ENCODE data around the gene MTMR11.

GRCh38 chr1:149978547-149979023 is 41.9 kb upstream of the MTMR11 start:
- TF ChIP-seq SIN3A (IDR thresholded peaks at IDR 0.05; ENCODE audit: low read depth) (no peak), CTCF (IDR thresholded peaks at IDR 0.05 in 2 of 3, conservative IDR thresholded peaks at IDR 0.05 in 1 of 3; ENCODE audit: borderline replicate concordance in 1 of 3, insufficient read depth in 1 of 3, low read depth in 2 of 3, low read length in 2 of 3) (no peak), YY1 (IDR thresholded peaks at IDR 0.05; ENCODE audit: extremely low read depth, insufficient replicate concordance, low read depth, low read length) (no peak), POLR2AphosphoS5 (IDR thresholded peaks at IDR 0.05; ENCODE audit: low read depth, low read length) (no peak), SRF (IDR thresholded peaks at IDR 0.05; ENCODE audit: low read depth) (no peak), POLR2A (IDR thresholded peaks at IDR 0.05; ENCODE audit: borderline replicate concordance, extremely low read depth, insufficient read depth, insufficient read length) (no peak), EZH2 (IDR thresholded peaks at IDR 0.05) (no peak), ZNF274 (IDR thresholded peaks at IDR 0.05; ENCODE audit: low read depth, low read length) (no peak), CBX3 (IDR thresholded peaks at IDR 0.05; ENCODE audit: low read depth) (no peak), EGR1 (IDR thresholded peaks at IDR 0.05; ENCODE audit: low read depth) (no peak), JUND (IDR thresholded peaks at IDR 0.05) (no peak)
- TF ChIP-seq, protein P1, sequence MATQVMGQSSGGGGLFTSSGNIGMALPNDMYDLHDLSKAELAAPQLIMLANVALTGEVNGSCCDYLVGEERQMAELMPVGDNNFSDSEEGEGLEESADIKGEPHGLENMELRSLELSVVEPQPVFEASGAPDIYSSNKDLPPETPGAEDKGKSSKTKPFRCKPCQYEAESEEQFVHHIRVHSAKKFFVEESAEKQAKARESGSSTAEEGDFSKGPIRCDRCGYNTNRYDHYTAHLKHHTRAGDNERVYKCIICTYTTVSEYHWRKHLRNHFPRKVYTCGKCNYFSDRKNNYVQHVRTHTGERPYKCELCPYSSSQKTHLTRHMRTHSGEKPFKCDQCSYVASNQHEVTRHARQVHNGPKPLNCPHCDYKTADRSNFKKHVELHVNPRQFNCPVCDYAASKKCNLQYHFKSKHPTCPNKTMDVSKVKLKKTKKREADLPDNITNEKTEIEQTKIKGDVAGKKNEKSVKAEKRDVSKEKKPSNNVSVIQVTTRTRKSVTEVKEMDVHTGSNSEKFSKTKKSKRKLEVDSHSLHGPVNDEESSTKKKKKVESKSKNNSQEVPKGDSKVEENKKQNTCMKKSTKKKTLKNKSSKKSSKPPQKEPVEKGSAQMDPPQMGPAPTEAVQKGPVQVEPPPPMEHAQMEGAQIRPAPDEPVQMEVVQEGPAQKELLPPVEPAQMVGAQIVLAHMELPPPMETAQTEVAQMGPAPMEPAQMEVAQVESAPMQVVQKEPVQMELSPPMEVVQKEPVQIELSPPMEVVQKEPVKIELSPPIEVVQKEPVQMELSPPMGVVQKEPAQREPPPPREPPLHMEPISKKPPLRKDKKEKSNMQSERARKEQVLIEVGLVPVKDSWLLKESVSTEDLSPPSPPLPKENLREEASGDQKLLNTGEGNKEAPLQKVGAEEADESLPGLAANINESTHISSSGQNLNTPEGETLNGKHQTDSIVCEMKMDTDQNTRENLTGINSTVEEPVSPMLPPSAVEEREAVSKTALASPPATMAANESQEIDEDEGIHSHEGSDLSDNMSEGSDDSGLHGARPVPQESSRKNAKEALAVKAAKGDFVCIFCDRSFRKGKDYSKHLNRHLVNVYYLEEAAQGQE (IDR thresholded peaks at IDR 0.05; ENCODE audit: low read depth) = no peak
- TF ChIP-seq, protein P2, sequence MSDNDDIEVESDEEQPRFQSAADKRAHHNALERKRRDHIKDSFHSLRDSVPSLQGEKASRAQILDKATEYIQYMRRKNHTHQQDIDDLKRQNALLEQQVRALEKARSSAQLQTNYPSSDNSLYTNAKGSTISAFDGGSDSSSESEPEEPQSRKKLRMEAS (IDR thresholded peaks at IDR 0.05) = no peak

All from HCT116 (cell line).